ENCODE measurements around the gene TCF4. TPM values are rescaled to one million over a fixed set of nuclear protein-coding genes. Genes with fewer than 3 reads are reported as not detected.

The TCF4 gene
- total RNA-seq, 1 experiment from 2014 or later = 2.3 TPM

GRCh38 chr18:55557211-55557610 lies 30.8 kb downstream of the TCF4 start:
- Histone ChIP-seq H3K36me3 (ENCODE audit: control insufficient read depth, insufficient read depth, low read length) (no peaks in the 10 kb centered on the region), H3K4me1 (ENCODE audit: control insufficient read depth, insufficient read depth, low read length) (no peaks in the 10 kb centered on the region), H3K4me3 (ENCODE audit: low read depth in 2 of 2, low read length in 2 of 2) (no peak overlapping the region), H3K27me3 (ENCODE audit: control insufficient read depth, insufficient read depth, low read length) (no peaks in the 10 kb centered on the region), H3K9me3 (ENCODE audit: control insufficient read depth, insufficient read depth, low read depth, low read length) (no peaks in the 10 kb centered on the region), H3K27ac (ENCODE audit: low read length) (no peak overlapping the region)
- ATAC-seq = no peak
- DNase-seq (ENCODE audit: low read depth, low spot score) = no peak
- ChIA-PET POLR2A (no interaction called here), CTCF (no interaction called here)
- intact Hi-C loops (cut with micrococcal nuclease; ENCODE audit: unreplicated experiment) (no loop called here), in situ Hi-C loops (cut with HindIII; ENCODE audit: low pct_unique_long_range_greater_than_20kb, low sequenced_read_pairs) (no loop called here)
- no TSS peak for BruUV-seq (replicated peaks)
- no peak for TF ChIP-seq POLR2AphosphoS5 (IDR thresholded peaks at IDR 0.05; ENCODE audit: low read depth, low read length)
- TF ChIP-seq REST (IDR thresholded peaks at IDR 0.05; ENCODE audit: insufficient read depth in 1 of 2, low read depth in 2 of 2, low read length in 1 of 2) = no peak
- no peak for TF ChIP-seq SIN3A (IDR thresholded peaks at IDR 0.05; ENCODE audit: borderline replicate concordance, insufficient read depth, low read depth, low read length)
- TF ChIP-seq, protein P1, sequence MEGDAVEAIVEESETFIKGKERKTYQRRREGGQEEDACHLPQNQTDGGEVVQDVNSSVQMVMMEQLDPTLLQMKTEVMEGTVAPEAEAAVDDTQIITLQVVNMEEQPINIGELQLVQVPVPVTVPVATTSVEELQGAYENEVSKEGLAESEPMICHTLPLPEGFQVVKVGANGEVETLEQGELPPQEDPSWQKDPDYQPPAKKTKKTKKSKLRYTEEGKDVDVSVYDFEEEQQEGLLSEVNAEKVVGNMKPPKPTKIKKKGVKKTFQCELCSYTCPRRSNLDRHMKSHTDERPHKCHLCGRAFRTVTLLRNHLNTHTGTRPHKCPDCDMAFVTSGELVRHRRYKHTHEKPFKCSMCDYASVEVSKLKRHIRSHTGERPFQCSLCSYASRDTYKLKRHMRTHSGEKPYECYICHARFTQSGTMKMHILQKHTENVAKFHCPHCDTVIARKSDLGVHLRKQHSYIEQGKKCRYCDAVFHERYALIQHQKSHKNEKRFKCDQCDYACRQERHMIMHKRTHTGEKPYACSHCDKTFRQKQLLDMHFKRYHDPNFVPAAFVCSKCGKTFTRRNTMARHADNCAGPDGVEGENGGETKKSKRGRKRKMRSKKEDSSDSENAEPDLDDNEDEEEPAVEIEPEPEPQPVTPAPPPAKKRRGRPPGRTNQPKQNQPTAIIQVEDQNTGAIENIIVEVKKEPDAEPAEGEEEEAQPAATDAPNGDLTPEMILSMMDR (IDR thresholded peaks at IDR 0.05) = no peak
- no peak for TF ChIP-seq TCF7L2 (IDR thresholded peaks at IDR 0.05; ENCODE audit: low read depth, low read length)

GRCh38 chr18:55555395-55556027 lies 32.5 kb downstream of the TCF4 start:
- ATAC-seq (no peak), DNase-seq (ENCODE audit: low read depth, low spot score) (no peak)
- TF ChIP-seq, protein P1 (IDR thresholded peaks at IDR 0.05) = no peak
- TF ChIP-seq TCF7L2 (IDR thresholded peaks at IDR 0.05; ENCODE audit: low read depth, low read length) = no peak
- TF ChIP-seq REST (IDR thresholded peaks at IDR 0.05; ENCODE audit: insufficient read depth in 1 of 2, low read depth in 2 of 2, low read length in 1 of 2) = no peak
- TF ChIP-seq POLR2AphosphoS5 (IDR thresholded peaks at IDR 0.05; ENCODE audit: low read depth, low read length) = no peak
- no peak for TF ChIP-seq SIN3A (IDR thresholded peaks at IDR 0.05; ENCODE audit: borderline replicate concordance, insufficient read depth, low read depth, low read length)
- no TSS peak for BruUV-seq (replicated peaks)
- in situ Hi-C loops (cut with HindIII; ENCODE audit: low pct_unique_long_range_greater_than_20kb, low sequenced_read_pairs) (no loop called here), intact Hi-C loops (cut with micrococcal nuclease; ENCODE audit: unreplicated experiment) (no loop called here)
- H3K9me3 ChIP-seq (ENCODE audit: control insufficient read depth, insufficient read depth, low read depth, low read length) = no peaks in the 10 kb centered on the region
- no peaks in the 10 kb centered on the region for H3K36me3 ChIP-seq (ENCODE audit: control insufficient read depth, insufficient read depth, low read length)
- H3K4me3 ChIP-seq (ENCODE audit: low read depth in 2 of 2, low read length in 2 of 2) = no peak overlapping the region
- ChIA-PET CTCF (no interaction called here), POLR2A (no interaction called here)
- no peaks in the 10 kb centered on the region for H3K4me1 ChIP-seq (ENCODE audit: control insufficient read depth, insufficient read depth, low read length)
- H3K27ac ChIP-seq (ENCODE audit: low read length) = no peak overlapping the region
- H3K27me3 ChIP-seq (ENCODE audit: control insufficient read depth, insufficient read depth, low read length) = no peaks in the 10 kb centered on the region

All from Panc1 (cell line).